HepG2 (cell line): ENCODE measurements around the gene DPY19L3. TPM values are rescaled to one million over a fixed set of nuclear protein-coding genes. Genes with fewer than 3 reads are reported as not detected.

Experiments used
- AHDC1 ChIP-seq: sonication (generic); formaldehyde crosslinking; IDR thresholded peaks from 2 replicates; pipeline ENCODE4 v1.5.1; 2020; ENCODE audit warnings: mild to moderate bottlenecking, missing genetic modification reagents, borderline replicate concordance
- CCDC6 ChIP-seq: sonication (generic); formaldehyde crosslinking; IDR thresholded peaks from 2 replicates; pipeline ENCODE4 v1.8.1; 2022; ENCODE audit warnings: mild to moderate bottlenecking, missing genetic modification reagents, moderate library complexity
- CREM ChIP-seq, 2 experiments: sonication (generic) in 1 of 2; formaldehyde crosslinking in 1 of 2; IDR thresholded peaks; 2 replicates each; pipeline versions ENCODE4 v1.4.0 to v1.6.1; 2016 to 2020; ENCODE audit warnings: antibody characterized with exemption in 1 of 2, mild to moderate bottlenecking in 1 of 2, missing genetic modification reagents in 1 of 2
- GATAD1 ChIP-seq: IDR thresholded peaks from 2 replicates; pipeline ENCODE4 v1.6.1; 2016; ENCODE audit warnings: missing genetic modification reagents, missing compliant biosample characterization
- KLF16 ChIP-seq, 2 experiments: sonication (generic) in 1 of 2; formaldehyde crosslinking in 1 of 2; IDR thresholded peaks; 2 replicates each; pipeline versions ENCODE4 v1.6.1 to v1.8.0; 2016 to 2023; ENCODE audit warnings: missing genetic modification reagents in 2 of 2, missing compliant biosample characterization in 1 of 2
- MED8 ChIP-seq: sonication (generic); formaldehyde crosslinking; IDR thresholded peaks from 2 replicates; pipeline ENCODE4 v1.8.1; 2023; ENCODE audit warnings: mild to moderate bottlenecking, missing genetic modification reagents; ENCODE audit not compliant: insufficient replicate concordance
- NAIF1 ChIP-seq: sonication (generic); formaldehyde crosslinking; IDR thresholded peaks from 2 replicates; pipeline ENCODE4 v1.5.0; 2020; ENCODE audit warnings: mild to moderate bottlenecking, missing genetic modification reagents, borderline replicate concordance
- POGZ ChIP-seq: sonication (generic); formaldehyde crosslinking; IDR thresholded peaks from 2 replicates; pipeline ENCODE4 v1.4.0; 2020; ENCODE audit warnings: mild to moderate bottlenecking, missing genetic modification reagents
- SKIL ChIP-seq: sonication (generic); formaldehyde crosslinking; IDR thresholded peaks from 2 replicates; pipeline ENCODE4 v1.8.0; 2022; ENCODE audit warnings: missing genetic modification reagents, mild to moderate bottlenecking, moderate library complexity, borderline replicate concordance
- SOX13 ChIP-seq, 3 experiments: fragments of 450-650 bp in 1 of 3; sonication (generic) in 1 of 3; formaldehyde crosslinking in 1 of 3; IDR thresholded peaks in 2 of 3; conservative IDR thresholded peaks in 1 of 3; 2 replicates each; pipeline versions ENCODE4 v1.5.0 to v1.6.1; 2016 to 2020; ENCODE audit warnings: antibody characterized with exemption in 1 of 3, mild to moderate bottlenecking in 1 of 3, missing compliant biosample characterization in 1 of 3, missing genetic modification reagents in 1 of 3, moderate library complexity in 1 of 3
- TEAD3 ChIP-seq: optimal IDR thresholded peaks from 2 replicates; pipeline ENCODE3; 2016; ENCODE audit warnings: borderline replicate concordance
- ZMYM2 ChIP-seq: sonication (generic); formaldehyde crosslinking; IDR thresholded peaks from 2 replicates; pipeline ENCODE4 v1.8.0; 2022; ENCODE audit warnings: mild to moderate bottlenecking, missing genetic modification reagents
- ZNF18 ChIP-seq: sonication (generic); formaldehyde crosslinking; IDR thresholded peaks from 2 replicates; pipeline ENCODE4 v1.8.0; 2022; ENCODE audit warnings: mild to moderate bottlenecking, missing genetic modification reagents; ENCODE audit not compliant: insufficient replicate concordance
- ZUFSP ChIP-seq: sonication (generic); formaldehyde crosslinking; IDR thresholded peaks from 2 replicates; pipeline ENCODE4 v1.9.0; 2021; ENCODE audit warnings: missing genetic modification reagents, mild to moderate bottlenecking, borderline replicate concordance
- polyA plus RNA-seq, 8 experiments: library from polyadenylated mRNA; depleted of rRNA in 3 of 8; stranded (reverse) in 7 of 8; unstranded in 1 of 8; fragments of >200 nt; fragmentation: Illumina TruSeq in 4 of 8; extraction: Trizol in 4 of 8; gene quantifications; 2 replicates each; pipeline versions ENCODE4 v1.2.1 to v1.2.3, GENCODE V29; 2011 to 2016; ENCODE audit warnings: low read depth in 4 of 8, missing spikeins in 1 of 8, mixed read lengths in 1 of 8; ENCODE audit not compliant: insufficient read depth in 1 of 8
- total RNA-seq, 5 experiments: library from RNA; depleted of rRNA; stranded (reverse); fragments of >200 nt; fragmentation: Illumina TruSeq; extraction: Trizol; gene quantifications; 2 replicates each; pipeline ENCODE4 v1.2.3, GENCODE V29; 2016; ENCODE audit warnings: low read depth in 1 of 5

DPY19L3 gene
- total and polyA plus RNA-seq, 2 of the 13 experiments (the other 11 are each of a cell fraction or from before 2014, with no cell fraction given) = 21.6 to 25.2 TPM

GRCh38 chr19:32363175-32363574, 42.4 kb upstream of the DPY19L3 start (continued):
- TF ChIP-seq AHDC1 (CRISPR knock-in tag) (peak; percentile 64; the same call in 1 of the 2 replicates), SKIL (CRISPR knock-in tag) (peak; percentile 55; the same call in 1 of the 2 replicates), ZUFSP (no peak), CCDC6 (CRISPR knock-in tag) (peak; percentile 84), ZMYM2 (CRISPR knock-in tag) (0 out of 2 replicates have a peak, but pooled peaks have one; percentile 19), ZNF18 (CRISPR knock-in tag) (no peak), TEAD3 (CRISPR knock-in tag) (peak; percentile 51), GATAD1 (CRISPR knock-in tag) (0 out of 2 replicates have a peak, but pooled peaks have one; percentile 37), KLF16 (CRISPR knock-in tag; IDR thresholded peaks at IDR 0.05) (peak in 1 of 2 experiments; percentile 79; a peak in 1 of 4 replicates), NAIF1 (peak; percentile 48; the same call in 1 of the 2 replicates), SOX13 (IDR thresholded peaks at IDR 0.05) (peak; percentile 52), SOX13 (CRISPR knock-in tag; conservative IDR thresholded peaks at IDR 0.05 in 1 of 2, IDR thresholded peaks at IDR 0.05 in 1 of 2) (peak in 1 of 2 experiments; percentile 97; a peak in 2 of 4 replicates), CREM (IDR thresholded peaks at IDR 0.05) (peak; percentile 67), CREM (CRISPR knock-in tag; IDR thresholded peaks at IDR 0.05) (no peak), POGZ (CRISPR knock-in tag) (peak; percentile 74), MED8 (CRISPR knock-in tag) (no peak)
